C4-2B (cell line): ENCODE measurements around the gene KRTAP20-2.

Experiments used
- H3K27ac ChIP-seq: fragments of 450-650 bp; 2 replicates; pipeline ENCODE4 v1.5.1; 2017
- CTCF ChIP-seq: fragments of 450-650 bp; conservative IDR thresholded peaks from 2 replicates; pipeline ENCODE4 v1.5.1; 2017; ENCODE audit warnings: mild to moderate bottlenecking
- ZFX ChIP-seq: fragments of 450-650 bp; IDR thresholded peaks from 2 replicates; pipeline ENCODE4 v1.6.1; 2017

KRTAP20-2 gene

DNA sequence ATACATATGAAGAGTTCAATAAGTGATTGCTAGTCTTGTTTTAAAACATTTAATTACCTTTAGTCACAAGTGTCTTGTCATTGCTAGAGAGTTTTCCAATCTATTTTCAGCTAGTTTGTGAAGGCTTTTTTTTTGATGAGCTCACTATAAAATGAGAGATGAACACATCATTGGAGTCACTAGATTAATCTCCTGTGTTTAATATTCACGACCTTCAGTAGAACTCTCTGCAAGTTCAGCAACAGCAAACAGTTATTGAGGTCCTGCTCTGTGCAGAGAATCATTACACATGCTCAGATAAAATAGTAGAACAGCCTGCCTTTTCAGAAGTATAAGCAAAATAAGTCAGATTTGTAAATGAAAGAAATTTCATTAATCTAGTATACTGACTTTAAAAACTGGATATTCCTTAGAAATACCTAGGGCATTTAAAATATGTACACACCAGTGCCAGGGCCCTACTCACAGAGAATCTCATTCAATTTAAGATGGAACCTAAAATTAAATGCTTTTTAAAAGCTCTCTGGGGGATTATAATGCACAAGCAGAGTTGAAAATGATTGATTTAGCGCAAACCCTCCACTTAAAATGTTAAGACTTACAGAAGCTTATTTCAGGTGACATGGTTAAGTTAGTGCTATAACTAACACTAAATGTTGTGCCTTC is 38.1 kb downstream of the KRTAP20-2 start:
- no peak for TF ChIP-seq CTCF
- TF ChIP-seq ZFX, result no peak
- no peak overlapping the region for H3K27ac ChIP-seq

- no peak overlapping the region for H3K27ac ChIP-seq
- TF ChIP-seq ZFX (no peak), CTCF (no peak)
Observed at GRCh38 chr21:30674312-30674711, 39.3 kb downstream of the KRTAP20-2 start.

DNA sequence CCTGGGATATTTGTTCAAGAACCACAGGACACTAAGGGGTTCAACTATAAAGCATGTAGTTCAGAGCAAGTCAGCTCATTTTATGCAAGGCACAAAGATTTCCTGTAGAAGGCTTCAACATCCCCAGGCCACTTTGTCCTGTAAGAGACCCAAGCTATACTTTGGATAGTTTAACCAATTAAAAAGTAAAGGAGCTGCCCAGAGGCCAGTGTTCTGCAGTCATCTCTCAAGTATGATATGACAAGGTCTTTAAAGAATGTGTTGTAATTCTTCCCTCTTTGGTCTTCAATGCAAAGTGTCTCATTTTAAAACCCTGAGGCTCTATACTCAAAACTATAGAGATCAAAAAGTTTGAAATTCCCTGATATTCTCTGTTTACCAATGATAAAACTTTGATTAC is 41.7 kb downstream of the KRTAP20-2 start:
- H3K27ac ChIP-seq, result no peak overlapping the region
- no peak for TF ChIP-seq CTCF
- no peak for TF ChIP-seq ZFX

DNA sequence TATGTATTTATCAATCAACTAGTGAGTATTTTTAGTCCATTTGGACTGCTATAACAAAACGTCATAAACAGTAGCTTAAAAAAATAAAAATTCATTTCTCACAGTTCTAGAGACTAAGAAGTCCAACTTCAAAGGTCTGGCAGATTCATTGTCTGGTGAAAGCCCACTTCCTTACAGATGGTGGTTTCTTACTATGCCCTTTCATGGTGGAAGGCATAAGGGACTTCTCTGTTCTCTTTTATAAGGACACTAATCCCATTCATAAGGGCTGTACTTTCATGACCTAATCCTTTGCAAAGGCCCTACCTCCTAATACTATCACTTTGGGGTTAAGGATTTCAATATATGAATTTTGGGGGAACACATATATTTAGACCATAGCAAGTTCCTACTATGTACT is 45.6 kb downstream of the KRTAP20-2 start:
- TF ChIP-seq CTCF (no peak), ZFX (no peak)
- no peak overlapping the region for H3K27ac ChIP-seq

- no peak for TF ChIP-seq CTCF
- no peak for TF ChIP-seq ZFX
- no peak overlapping the region for H3K27ac ChIP-seq
Observed at GRCh38 chr21:30684506-30684905, 49.5 kb downstream of the KRTAP20-2 start.
